Activated CD4-positive, alpha-beta T cell treated with anti-CD3 and anti-CD28 coated beads, Interleukin-2, amount 50 U/mL, for 16 hours (primary cell): ENCODE data around the gene CALR3.
"Not testable (repeated sequence)": the region's sequence is repeated elsewhere in the genome, so short reads cannot be mapped to it uniquely, and the experiment has no call there.

ENCODE experiments used
- DNase-seq: peaks from one replicate; pipeline ENCODE4 v3.0.0-alpha.2; 2020

CALR3 gene, protein sequence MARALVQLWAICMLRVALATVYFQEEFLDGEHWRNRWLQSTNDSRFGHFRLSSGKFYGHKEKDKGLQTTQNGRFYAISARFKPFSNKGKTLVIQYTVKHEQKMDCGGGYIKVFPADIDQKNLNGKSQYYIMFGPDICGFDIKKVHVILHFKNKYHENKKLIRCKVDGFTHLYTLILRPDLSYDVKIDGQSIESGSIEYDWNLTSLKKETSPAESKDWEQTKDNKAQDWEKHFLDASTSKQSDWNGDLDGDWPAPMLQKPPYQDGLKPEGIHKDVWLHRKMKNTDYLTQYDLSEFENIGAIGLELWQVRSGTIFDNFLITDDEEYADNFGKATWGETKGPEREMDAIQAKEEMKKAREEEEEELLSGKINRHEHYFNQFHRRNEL

GRCh38 chr19:16495982-16496612, at the start of gene CALR3, which contains the start of gene C19orf44:
Gene CALR3 (minus strand): TSS chr19:16496167. CDS start chr19:16496129, 38 bp downstream.
Gene C19orf44 (plus strand): TSS chr19:16496394. CDS start chr19:16500793, 4,399 bp downstream.
- peak; percentile 99 for DNase-seq

DNA sequence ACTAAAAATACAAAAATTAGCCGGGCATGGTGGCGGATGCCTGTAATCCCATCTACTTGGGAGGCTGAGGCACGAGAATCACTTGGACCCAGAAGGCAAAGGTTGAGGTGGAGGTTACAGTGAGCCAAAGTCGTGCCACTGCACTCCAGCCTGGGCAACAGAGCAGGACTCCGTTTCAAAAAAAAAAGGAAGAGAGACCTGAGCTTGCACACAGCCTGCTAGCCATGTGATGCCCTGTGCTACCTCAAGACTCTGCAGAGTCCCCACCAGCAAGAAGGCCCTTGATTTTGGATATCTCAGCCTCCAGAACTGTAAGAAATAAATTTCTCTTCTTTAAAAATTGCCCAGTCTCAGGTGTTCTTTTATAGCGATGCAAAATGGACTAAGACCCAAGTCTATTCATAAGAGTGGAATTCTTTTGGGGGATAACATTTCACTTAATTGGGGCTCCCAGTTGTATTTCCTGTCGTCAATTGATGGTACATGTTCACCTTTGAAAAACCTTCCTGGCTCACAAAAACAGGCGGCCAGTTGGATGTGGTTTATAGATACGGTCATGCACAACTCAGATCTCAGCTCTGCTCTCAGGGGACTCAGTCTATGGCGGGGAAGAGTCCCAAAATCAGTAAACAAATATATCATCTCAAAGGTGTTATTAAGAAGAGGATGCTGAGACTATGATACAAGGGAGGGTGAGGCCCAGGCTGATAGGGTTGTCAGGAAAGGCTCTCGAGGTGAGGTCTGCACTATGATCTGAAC, 48.7 kb upstream of the CALR3 start:
- no peak for DNase-seq

DNA sequence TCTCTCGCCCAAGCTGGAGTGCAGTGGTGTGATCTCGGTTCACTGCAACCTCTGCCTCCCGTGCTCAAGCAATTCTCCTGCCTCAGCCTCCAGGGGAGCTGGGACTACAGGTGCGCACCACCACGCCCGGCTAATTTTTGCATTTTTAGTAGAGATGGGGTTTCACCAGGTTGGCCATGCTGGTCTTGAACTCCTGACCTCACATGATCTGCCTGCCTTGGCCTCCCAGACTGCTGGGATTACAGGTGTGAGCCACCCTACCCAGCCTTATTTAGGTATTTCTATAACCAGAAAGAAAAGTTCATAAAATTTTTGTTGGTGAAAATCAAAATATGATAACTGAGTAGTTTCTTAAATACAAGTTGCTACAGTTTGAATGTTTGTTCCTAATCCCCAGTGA, 47.8 kb upstream of the CALR3 start:
- not testable (repeated sequence) for DNase-seq

- no peak for DNase-seq
These were observed 47.0 kb upstream of the CALR3 start for GRCh38 chr19:16542910-16543472.

DNA sequence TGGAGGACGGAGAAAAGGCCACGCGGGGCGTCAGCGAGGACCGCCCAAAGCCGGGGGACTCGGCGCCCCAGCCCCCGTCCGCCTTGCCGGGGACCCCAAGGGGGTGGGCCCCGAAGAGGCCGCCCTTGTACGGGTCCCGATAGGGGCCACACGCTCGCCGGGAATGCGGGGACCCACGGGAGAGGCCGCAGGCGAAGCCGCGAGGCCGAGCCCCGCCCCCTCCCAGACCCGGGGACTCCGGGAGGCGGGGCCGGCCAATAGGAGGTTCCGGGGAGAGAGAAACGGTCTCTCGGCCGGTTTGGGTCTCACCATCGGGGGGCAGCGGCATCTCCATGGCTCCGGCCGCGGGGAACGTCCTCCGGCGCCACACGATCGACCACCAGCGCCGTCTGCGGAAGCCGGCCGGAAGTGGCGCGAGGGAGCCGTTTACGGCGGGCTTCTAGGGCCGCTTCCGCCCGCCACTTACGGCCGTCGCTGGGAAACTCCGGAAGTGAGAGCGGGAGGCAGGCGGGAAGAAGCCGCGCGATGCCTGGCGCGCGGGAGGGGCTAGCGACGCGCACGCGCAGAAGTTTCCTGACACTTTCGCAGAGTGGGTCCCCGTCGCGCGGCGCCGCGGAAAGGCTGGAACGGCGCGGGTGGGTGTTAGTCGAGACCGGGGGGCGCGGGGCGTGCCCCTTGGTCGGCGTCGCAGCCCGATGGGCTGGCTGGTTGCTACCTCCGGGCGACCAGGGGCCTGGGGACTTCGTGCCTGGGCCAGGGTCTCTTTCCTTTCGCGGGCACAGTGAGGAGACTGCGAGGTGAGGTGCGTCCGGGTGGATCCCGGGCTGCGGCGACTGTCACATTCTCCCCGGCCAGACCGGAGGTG, 46.3 kb upstream of the CALR3 start, which contains the start of gene CHERP:
CHERP (minus strand) TSS at position 393 of the 865 bp plus-strand sequence; CDS start at position 334, 59 bp downstream.
- DNase-seq = peak; percentile 95

DNA sequence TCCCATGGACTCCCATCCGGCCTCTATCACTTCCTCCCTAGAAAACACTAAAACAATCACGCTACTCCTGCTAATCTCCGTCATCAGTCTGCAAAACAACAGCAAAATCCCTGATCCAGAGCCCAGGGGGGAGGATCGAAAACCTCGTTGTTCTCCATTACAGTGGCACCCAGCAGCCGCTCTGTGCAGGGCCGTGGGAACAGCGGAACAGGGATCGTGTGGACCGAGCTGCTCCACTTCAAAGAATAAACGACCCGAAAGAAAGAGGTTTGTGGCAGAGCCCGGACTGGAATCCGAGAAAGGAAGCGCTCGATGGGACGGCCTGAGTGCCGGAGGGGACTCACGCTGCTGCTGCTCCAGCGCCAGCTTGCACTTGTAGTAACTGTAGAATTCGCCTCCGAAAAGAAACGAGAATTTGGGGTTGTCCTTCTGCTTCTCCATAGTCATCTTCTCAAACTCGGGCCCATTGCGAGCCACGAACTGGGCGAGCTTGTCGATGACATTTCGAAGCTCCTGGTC, 45.6 kb upstream of the CALR3 start:
- DNase-seq = no peak

- DNase-seq = no peak
These were observed 45.0 kb upstream of the CALR3 start for GRCh38 chr19:16540948-16541347.

GRCh38 chr19:16537111-16537510, 41.1 kb upstream of the CALR3 start:
- no peak for DNase-seq

GRCh38 chr19:16536130-16536529, 40.2 kb upstream of the CALR3 start:
- DNase-seq = no peak

DNA sequence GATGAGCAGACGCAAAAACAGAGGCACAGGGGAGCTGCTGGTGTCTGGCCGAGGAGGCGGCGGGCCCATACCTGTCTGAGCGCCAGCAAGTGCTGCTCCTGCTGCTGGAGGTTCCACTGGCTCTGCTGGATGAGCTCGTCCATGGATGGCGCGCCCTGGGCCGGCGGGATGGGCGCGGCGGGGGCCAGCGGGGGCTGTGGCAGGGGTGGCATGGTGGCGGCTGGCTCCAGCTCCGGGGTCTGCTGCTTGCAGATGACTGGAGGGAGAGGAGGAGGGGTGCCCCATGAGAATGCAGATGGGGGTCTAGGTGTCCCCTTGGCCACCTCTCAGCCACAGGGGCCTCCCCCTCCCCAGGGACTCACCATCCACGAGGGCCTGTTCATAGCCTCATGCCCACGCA, 39.4 kb upstream of the CALR3 start:
- no peak for DNase-seq

DNA sequence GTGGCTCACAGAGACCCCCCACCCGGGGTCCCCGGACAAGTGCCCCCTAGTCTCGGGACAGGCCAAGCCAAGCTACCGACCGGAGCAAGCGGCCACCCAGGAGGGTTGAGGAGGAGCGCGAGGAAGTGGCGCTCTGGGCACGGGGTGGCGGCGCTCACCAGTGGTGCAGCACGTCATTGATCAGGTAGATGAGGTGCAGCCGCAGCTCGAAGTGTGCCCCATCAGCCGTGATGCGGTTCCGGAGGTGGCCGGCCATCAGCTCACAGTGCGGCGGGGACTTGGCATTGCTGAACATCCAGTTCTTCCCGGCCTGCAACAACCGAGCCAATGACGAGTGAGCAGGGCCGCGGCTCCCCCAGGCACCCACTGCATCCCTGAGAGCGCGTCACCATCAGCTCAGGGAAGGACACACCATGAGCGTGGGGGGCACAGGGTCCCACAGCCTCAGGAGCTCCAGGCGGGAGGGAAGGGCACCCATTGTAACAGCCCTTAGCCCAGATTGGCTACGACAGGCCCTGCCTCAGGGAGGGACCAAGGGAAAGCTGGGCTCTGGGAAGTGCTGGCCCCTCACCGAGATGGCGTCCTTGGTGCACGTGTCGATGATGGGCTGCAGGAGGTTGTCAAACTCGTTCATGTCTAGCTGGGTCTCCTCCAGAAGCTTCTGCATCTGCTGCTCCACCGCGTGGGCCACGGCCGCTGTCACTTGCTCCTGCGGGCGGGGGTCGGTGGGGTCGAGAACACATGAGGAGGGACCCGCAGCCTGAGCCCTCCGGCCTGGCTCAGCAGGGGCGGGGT, 36.7 kb upstream of the CALR3 start:
- DNase-seq = no peak

- DNase-seq = no peak
These were observed 35.4 kb upstream of the CALR3 start for GRCh38 chr19:16531380-16531669.

- DNase-seq = no peak
These were observed 34.8 kb upstream of the CALR3 start for GRCh38 chr19:16530540-16531379.

DNA sequence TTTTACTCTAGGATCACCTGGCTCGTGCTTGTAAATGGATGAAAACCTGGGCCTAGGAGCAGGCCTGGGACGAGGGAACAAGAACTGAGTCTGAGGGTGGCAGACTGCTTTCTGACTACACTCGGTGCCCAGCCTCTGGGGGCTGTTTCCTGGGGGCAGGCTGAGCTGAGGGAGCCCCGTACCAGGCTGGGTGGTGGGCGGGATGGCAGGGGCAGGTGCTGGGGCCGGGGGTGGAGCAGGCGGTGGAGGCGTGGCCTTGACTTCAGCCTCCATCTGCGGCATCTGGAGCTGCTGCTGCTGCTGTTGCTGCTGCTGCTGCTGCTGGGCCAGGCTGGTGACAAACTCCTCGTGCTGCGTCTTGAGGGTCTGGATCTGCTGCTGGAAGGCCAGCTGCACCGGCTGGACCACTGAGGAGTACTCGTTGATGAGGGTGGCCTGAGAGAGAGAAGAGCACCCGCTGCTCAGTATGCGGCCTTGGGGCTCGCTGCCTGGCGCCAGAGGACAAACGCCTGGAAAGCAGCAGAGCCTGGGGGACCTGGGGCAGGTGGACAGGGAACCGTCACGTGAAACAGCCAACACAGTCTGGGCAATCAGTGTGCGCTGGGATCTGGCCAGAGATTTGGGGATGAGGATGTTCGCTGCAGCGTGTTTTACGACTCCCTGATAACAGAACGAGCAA, 33.6 kb upstream of the CALR3 start:
- DNase-seq = no peak

- DNase-seq = peak; percentile 39
These were observed 32.1 kb upstream of the CALR3 start for GRCh38 chr19:16527971-16528521.

DNA sequence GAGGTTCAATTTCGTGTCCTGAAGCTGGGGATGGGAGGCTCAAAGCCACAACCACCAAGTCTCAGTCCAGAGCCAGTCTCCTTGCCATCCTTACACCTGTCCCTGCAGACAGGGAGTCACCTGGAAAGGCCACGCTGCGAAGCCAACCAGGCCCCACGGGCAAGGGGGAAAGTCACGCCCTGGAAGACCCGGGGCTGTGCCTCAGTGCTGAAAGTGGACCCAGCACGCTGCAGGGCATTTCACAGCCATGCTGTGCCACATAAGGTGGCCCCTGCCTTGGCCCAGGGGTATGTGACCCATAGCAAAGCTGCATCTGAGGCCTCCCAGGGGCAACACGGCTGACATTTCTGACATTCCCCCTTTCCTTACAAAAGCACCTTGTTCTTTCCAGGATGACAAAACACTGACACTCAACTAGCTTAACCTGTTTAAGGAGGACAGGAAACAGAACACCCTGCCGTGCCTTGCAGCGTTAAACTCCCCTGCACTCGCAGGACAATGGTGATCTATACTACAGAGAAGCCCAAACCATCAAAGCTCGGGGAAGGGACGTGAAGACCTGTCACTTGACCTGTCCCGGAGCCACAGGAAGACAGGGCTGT, 31.5 kb upstream of the CALR3 start:
- DNase-seq = no peak

DNA sequence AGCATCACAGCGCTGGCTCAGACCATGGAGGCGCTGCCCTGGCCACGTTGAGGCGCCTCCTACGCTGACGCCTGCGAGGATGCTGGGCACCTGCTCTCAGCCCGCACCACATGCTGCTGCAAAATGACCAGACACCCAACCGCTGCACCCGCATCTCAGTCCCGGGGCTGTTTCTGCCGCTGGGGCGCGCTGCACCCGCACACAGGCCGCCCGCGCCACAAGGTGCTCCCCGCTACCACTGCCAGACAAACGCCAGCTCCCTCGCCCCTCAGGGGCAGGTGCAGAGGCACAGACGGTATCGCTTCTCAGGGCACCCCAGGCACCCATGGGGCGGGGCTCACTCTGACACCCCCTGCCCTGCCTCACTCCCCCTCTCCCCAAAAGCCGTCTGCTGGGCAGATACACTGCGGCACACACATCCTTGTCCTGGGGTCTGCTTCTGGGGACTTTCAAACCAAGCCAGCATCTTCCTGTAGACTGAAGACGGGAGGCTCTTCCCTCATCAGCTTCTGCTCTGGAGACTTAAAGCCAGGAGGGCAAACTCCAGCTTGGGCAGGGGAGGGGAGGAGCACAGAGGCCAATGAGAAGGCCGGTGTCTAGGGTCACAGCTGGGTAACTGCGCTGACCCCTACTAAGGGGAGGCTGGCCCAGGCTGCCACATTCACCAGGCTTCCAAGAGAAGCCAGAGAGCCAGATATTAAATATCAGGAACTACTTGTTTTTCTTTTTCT, 29.9 kb upstream of the CALR3 start:
- no peak for DNase-seq
